Fibroblast of lung (primary cell): ENCODE data around the gene GRAMD4.

Experiments
- CTCF ChIP-seq, 2 donors: IDR thresholded peaks in 1 of 2; conservative IDR thresholded peaks in 1 of 2; 1 replicate in 1 of 2; 2 replicates in 1 of 2; pipeline ENCODE4 v1.5.1; 2011 to 2012; ENCODE audit warnings: low read length in 2 of 2, control low read depth in 1 of 2, inconsistent platforms in 1 of 2, low read depth in 1 of 2, mild to moderate bottlenecking in 1 of 2
- EZH2 ChIP-seq: IDR thresholded peaks from 2 replicates; pipeline ENCODE4 v1.5.1; 2012; ENCODE audit warnings: low read length, control low read depth, mild to moderate bottlenecking; ENCODE audit errors: missing control alignments

GRCh38 chr22:46687048-46687444 lies 66.9 kb downstream of the GRAMD4 start:
- TF ChIP-seq CTCF (conservative IDR thresholded peaks at IDR 0.05 in 1 of 2, IDR thresholded peaks at IDR 0.05 in 1 of 2; ENCODE audit: low read depth in 1 of 2, low read length in 2 of 2) (no peak), EZH2 (no peak)
